Esophagus muscularis mucosa (tissue), 4 donors: ENCODE data around the gene TAS1R1. TPM values are rescaled to one million over a fixed set of nuclear protein-coding genes. Genes with fewer than 3 reads are reported as not detected.

Experiments used
- DNase-seq: peaks from one replicate; pipeline ENCODE4 v3.0.0-alpha.2; 2017; ENCODE audit errors: extremely low spot score
- H3K27ac ChIP-seq, 4 donors: fragments of 200-600 bp; sonication (generic); replicated peaks in 1 of 4; 1 replicate in 3 of 4; 2 replicates in 1 of 4; pipeline ENCODE4 v1.5.1; 2016 to 2019; ENCODE audit warnings: mild to moderate bottlenecking in 1 of 4
- H3K27me3 ChIP-seq, 4 donors: fragments of 200-600 bp; sonication (generic); one replicate each; pipeline versions ENCODE4 v1.5.1 to v1.6.0; 2016 to 2019
- H3K36me3 ChIP-seq, 4 donors: fragments of 200-600 bp; sonication (generic); one replicate each; pipeline ENCODE4 v1.5.1; 2016 to 2019
- H3K4me1 ChIP-seq, 4 donors: fragments of 200-600 bp; sonication (generic); one replicate each; pipeline ENCODE4 v1.5.1; 2016 to 2019
- H3K4me3 ChIP-seq, 4 donors: fragments of 200-600 bp; sonication (generic); 1 replicate in 2 of 4; 2 replicates in 2 of 4; pipeline ENCODE4 v1.5.1; 2016 to 2019; ENCODE audit warnings: mild to moderate bottlenecking in 4 of 4, moderate library complexity in 1 of 4
- H3K9me3 ChIP-seq, 4 donors: fragments of 200-600 bp; sonication (generic); 1 replicate in 3 of 4; 2 replicates in 1 of 4; pipeline ENCODE4 v1.5.1; 2016 to 2019
- CTCF ChIP-seq, 3 experiments: fragments of 200-600 bp in 2 of 3; fragments of 450-650 bp in 1 of 3; sonication (generic) in 2 of 3; IDR thresholded peaks; one replicate each; pipeline ENCODE4 v1.5.1; 2017 to 2019; ENCODE audit warnings: antibody characterized with exemption in 3 of 3, mild to moderate bottlenecking in 2 of 3, moderate library complexity in 1 of 3
- EP300 ChIP-seq: sonication (generic); formaldehyde crosslinking; IDR thresholded peaks from one replicate; pipeline ENCODE4 v1.6.1; 2017; ENCODE audit warnings: antibody characterized with exemption
- POLR2A ChIP-seq: fragments of 450-650 bp; IDR thresholded peaks from one replicate; pipeline ENCODE4 v1.6.1; 2017; ENCODE audit warnings: antibody characterized with exemption, moderate library complexity, mild to moderate bottlenecking, low read depth
- POLR2AphosphoS5 ChIP-seq, 2 donors: sonication (generic); formaldehyde crosslinking; IDR thresholded peaks; one replicate each; pipeline ENCODE4 v1.6.1; 2017; ENCODE audit warnings: antibody characterized with exemption in 2 of 2
- WGBS: methylation state at CpG from one replicate; pipeline ENCODE4 v1.1.5; 2018; 5-methylcytosine and 5-hydroxymethylcytosine counted together
- intact Hi-C: fragments of 100-400 bp; cut with DNase I; formaldehyde crosslinking; loops from one replicate; pipeline ENCODE4 v1.15.1; 2023
- total RNA-seq, 4 donors: library from RNA; depleted of rRNA; stranded (reverse); fragments of >200 nt; gene quantifications; one replicate each; pipeline versions ENCODE4 v1.1.0 to v1.2.1, GENCODE V29; 2016

TAS1R1 gene
- total RNA-seq, 4 donors from 2014 or later, result not detected

GRCh38 chr1:6528492-6528891 is 26.6 kb upstream of the TAS1R1 start:
- Histone ChIP-seq H3K27me3 (no peaks in the 10 kb centered on the region), H3K4me3 (no peak overlapping the region), H3K27ac (no peak overlapping the region), H3K4me1 (no peaks in the 10 kb centered on the region), H3K9me3 (no peaks in the 10 kb centered on the region), H3K36me3 (peaks cover 69 to 94% (median 85%) of the 10 kb centered on the region in 4 donors)
- intact Hi-C loops, result no loop called here
- WGBS, result 85% methylated on average over 7 of the region's 7 CpGs
- DNase-seq, result no peak
- TF ChIP-seq POLR2A, result no peak
- TF ChIP-seq EP300, result no peak
- TF ChIP-seq POLR2AphosphoS5 (IDR thresholded peaks at IDR 0.05), result no peak
- no peak for TF ChIP-seq CTCF (IDR thresholded peaks at IDR 0.05)

GRCh38 chr1:6530504-6531160 is 24.5 kb upstream of the TAS1R1 start:
- H3K4me1 ChIP-seq, result no peaks in the 10 kb centered on the region
- H3K36me3 ChIP-seq, result peaks cover 64 to 97% (median 89%) of the 10 kb centered on the region in 4 donors
- no peak overlapping the region for H3K4me3 ChIP-seq
- H3K9me3 ChIP-seq, result no peaks in the 10 kb centered on the region
- intact Hi-C loops, result no loop called here
- H3K27ac ChIP-seq, result no peak overlapping the region
- DNase-seq, result no peak
- H3K27me3 ChIP-seq, result no peaks in the 10 kb centered on the region
- TF ChIP-seq POLR2AphosphoS5 (IDR thresholded peaks at IDR 0.05) (no peak), CTCF (IDR thresholded peaks at IDR 0.05) (no peak), EP300 (no peak), POLR2A (no peak)
- 95% methylated on average over 12 of the region's 13 CpGs for WGBS

GRCh38 chr1:6531996-6532395 is 23.1 kb upstream of the TAS1R1 start:
- DNase-seq, result no peak
- H3K27ac ChIP-seq, result no peak overlapping the region
- intact Hi-C loops, result no loop called here
- TF ChIP-seq POLR2AphosphoS5 (IDR thresholded peaks at IDR 0.05) (no peak), EP300 (no peak), POLR2A (no peak), CTCF (IDR thresholded peaks at IDR 0.05) (no peak)
- no peaks in the 10 kb centered on the region for H3K4me1 ChIP-seq
- no peaks in the 10 kb centered on the region for H3K9me3 ChIP-seq
- peaks cover 59 to 92% (median 81%) of the 10 kb centered on the region in 4 donors for H3K36me3 ChIP-seq
- H3K4me3 ChIP-seq, result no peak overlapping the region
- H3K27me3 ChIP-seq, result no peaks in the 10 kb centered on the region
- 84% methylated on average over 5 of the region's 5 CpGs for WGBS

- Histone ChIP-seq H3K9me3 (no peaks in the 10 kb centered on the region), H3K27me3 (no peaks in the 10 kb centered on the region), H3K4me3 (no peak overlapping the region), H3K4me1 (no peaks in the 10 kb centered on the region), H3K27ac (no peak overlapping the region), H3K36me3 (peaks cover 42 to 81% (median 69%) of the 10 kb centered on the region in 4 donors)
- intact Hi-C loops, result no loop called here
- DNase-seq, result no peak
- 96% methylated on average over 8 of the region's 8 CpGs for WGBS
- TF ChIP-seq CTCF (IDR thresholded peaks at IDR 0.05), result no peak
- no peak for TF ChIP-seq POLR2A
- no peak for TF ChIP-seq EP300
- TF ChIP-seq POLR2AphosphoS5 (IDR thresholded peaks at IDR 0.05), result no peak
Measured at GRCh38 chr1:6534248-6534822, 20.8 kb upstream of the TAS1R1 start.

GRCh38 chr1:6535214-6535613 is 19.9 kb upstream of the TAS1R1 start:
- H3K27ac ChIP-seq, result no peak overlapping the region
- DNase-seq, result no peak
- H3K9me3 ChIP-seq, result no peaks in the 10 kb centered on the region
- H3K36me3 ChIP-seq, result peaks cover 34 to 78% (median 66%) of the 10 kb centered on the region in 4 donors
- H3K27me3 ChIP-seq, result no peaks in the 10 kb centered on the region
- WGBS, result 86% methylated on average over 4 of the region's 4 CpGs
- intact Hi-C loops, result no loop called here
- no peak overlapping the region for H3K4me3 ChIP-seq
- H3K4me1 ChIP-seq, result no peaks in the 10 kb centered on the region
- no peak for TF ChIP-seq EP300
- no peak for TF ChIP-seq POLR2AphosphoS5 (IDR thresholded peaks at IDR 0.05)
